Inflammatory macrophage treated with lipopolysaccharide for 1 hour (primary cell): ENCODE measurements around the gene CREB3L4.

Experiments used
- DNase-seq, 2 donors: peaks; one replicate each; pipeline ENCODE4 v3.0.0-alpha.2; 2020 to 2022

CREB3L4 gene

GRCh38 chr1:153938996-153939395 is 28.7 kb upstream of the CREB3L4 start:
- DNase-seq: no peak

GRCh38 chr1:153939476-153939875 is 28.2 kb upstream of the CREB3L4 start:
- DNase-seq: no peak

GRCh38 chr1:153940756-153941155 is 26.9 kb upstream of the CREB3L4 start:
- DNase-seq: no peak

GRCh38 chr1:153941826-153942725 is 25.6 kb upstream of the CREB3L4 start:
- no peak for DNase-seq

- no peak for DNase-seq
Measured at GRCh38 chr1:153942766-153943549, 24.7 kb upstream of the CREB3L4 start.

GRCh38 chr1:153944005-153944826 is 23.5 kb upstream of the CREB3L4 start:
- peak; percentile 66 to 74 for DNase-seq

- DNase-seq: no peak
Measured at GRCh38 chr1:153944827-153945117, 22.9 kb upstream of the CREB3L4 start.

- peak; percentile 92 to 93 for DNase-seq
Measured at GRCh38 chr1:153945131-153945794, 22.4 kb upstream of the CREB3L4 start.

GRCh38 chr1:153945795-153946621 is 21.7 kb upstream of the CREB3L4 start:
- peak; percentile 92 to 97 for DNase-seq

- DNase-seq: peak; percentile 71 to 85
Measured at GRCh38 chr1:153946622-153947241, 21.0 kb upstream of the CREB3L4 start, which contains the start of gene DENND4B. DENND4B (minus strand) TSS chr1:153946718; CDS start chr1:153944374, 2,344 bp downstream.

GRCh38 chr1:153951183-153951582 is 16.5 kb upstream of the CREB3L4 start:
- no peak for DNase-seq

- DNase-seq: no peak
Measured at GRCh38 chr1:153951801-153952200, 15.9 kb upstream of the CREB3L4 start.

- DNase-seq: no peak
Measured at GRCh38 chr1:153953859-153954365, 13.8 kb upstream of the CREB3L4 start.

- DNase-seq: no peak
Measured at GRCh38 chr1:153954826-153955225, 12.9 kb upstream of the CREB3L4 start.

GRCh38 chr1:153956997-153957715 is 10.5 kb upstream of the CREB3L4 start:
- no peak for DNase-seq

- peak; percentile 12 to 28 for DNase-seq
Measured at GRCh38 chr1:153957744-153958110, 10.0 kb upstream of the CREB3L4 start.

GRCh38 chr1:153958111-153958960 is 9.4 kb upstream of the CREB3L4 start, which contains the start of gene CRTC2:
CRTC2 (minus strand) TSS chr1:153958612; CDS start chr1:153958497, 115 bp downstream.
- peak; percentile 97 to 98 for DNase-seq

GRCh38 chr1:153958961-153959260 is 8.8 kb upstream of the CREB3L4 start:
- DNase-seq: no peak

GRCh38 chr1:153959454-153959853 is 8.2 kb upstream of the CREB3L4 start:
- no peak for DNase-seq
